GM10266 (cell line): ENCODE measurements around the gene AP2A2.

ENCODE experiments used
- DNase-seq: peaks from one replicate; pipeline ENCODE4 v3.0.0; 2012; ENCODE audit errors: extremely low spot score
- TF ChIP-seq, protein P1 (sequence below): IDR thresholded peaks from 2 replicates; pipeline ENCODE4 v1.5.1; 2012; ENCODE audit warnings: mild to moderate bottlenecking, low read depth; ENCODE audit not compliant: control insufficient read depth, insufficient read depth; ENCODE audit errors: missing control alignments

AP2A2 gene

DNA sequence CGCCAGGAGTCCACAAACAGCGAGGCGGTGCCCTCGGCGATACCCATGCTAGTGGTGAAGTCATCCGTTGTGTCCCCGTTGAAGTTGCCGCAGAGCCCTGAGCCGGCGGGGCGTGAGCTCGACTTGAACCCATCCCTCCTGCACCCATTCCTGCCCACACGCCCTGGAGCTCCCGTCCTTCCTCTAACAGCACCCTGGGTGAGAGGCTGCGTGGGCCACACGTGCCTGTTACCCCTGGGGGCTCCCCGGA lies 102.5 kb downstream of the AP2A2 start:
- no peak for DNase-seq
- TF ChIP-seq, protein P1, sequence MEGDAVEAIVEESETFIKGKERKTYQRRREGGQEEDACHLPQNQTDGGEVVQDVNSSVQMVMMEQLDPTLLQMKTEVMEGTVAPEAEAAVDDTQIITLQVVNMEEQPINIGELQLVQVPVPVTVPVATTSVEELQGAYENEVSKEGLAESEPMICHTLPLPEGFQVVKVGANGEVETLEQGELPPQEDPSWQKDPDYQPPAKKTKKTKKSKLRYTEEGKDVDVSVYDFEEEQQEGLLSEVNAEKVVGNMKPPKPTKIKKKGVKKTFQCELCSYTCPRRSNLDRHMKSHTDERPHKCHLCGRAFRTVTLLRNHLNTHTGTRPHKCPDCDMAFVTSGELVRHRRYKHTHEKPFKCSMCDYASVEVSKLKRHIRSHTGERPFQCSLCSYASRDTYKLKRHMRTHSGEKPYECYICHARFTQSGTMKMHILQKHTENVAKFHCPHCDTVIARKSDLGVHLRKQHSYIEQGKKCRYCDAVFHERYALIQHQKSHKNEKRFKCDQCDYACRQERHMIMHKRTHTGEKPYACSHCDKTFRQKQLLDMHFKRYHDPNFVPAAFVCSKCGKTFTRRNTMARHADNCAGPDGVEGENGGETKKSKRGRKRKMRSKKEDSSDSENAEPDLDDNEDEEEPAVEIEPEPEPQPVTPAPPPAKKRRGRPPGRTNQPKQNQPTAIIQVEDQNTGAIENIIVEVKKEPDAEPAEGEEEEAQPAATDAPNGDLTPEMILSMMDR, result no peak

DNA sequence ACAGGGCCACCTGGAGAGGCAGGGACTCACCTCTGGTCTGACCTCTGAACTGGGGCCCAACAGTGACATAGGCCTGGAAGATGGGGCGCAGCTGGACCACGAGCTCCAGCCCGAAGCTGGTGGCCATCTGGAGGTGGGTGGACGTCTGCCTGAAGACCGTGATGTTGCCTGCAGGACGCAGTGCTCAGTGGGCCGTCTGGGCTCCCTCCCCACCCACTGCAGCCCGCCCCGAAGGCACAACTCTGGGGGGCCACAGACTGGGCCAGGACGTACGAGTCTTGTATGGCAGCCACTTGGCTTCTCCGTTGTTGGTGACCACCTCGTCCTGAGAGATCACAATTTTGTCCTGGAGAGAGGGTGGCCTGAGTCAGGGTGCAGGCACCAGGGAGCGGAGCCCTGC lies 102.9 kb downstream of the AP2A2 start:
- no peak for DNase-seq
- TF ChIP-seq, protein P1, result no peak

DNA sequence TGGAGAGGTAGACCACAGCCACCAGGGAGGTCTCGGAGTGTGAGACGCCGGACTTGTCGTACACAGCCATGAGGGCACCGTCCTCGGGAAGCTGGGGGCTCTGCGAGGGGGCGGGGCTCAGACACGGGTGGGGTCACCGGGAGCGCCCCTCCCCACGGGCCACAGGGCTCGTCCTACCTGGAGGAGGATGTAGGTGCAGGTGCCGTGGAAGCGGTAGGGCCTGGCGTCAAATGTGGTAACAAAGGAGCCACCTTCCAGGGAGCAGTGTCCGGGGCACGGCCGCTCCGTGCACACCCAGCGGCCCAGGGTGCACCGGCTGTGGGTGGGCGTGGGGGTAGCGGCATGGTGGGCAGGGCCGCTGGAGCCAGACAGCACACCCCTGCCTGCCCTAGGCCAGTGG lies 103.4 kb downstream of the AP2A2 start:
- TF ChIP-seq, protein P1, result no peak
- DNase-seq, result no peak

DNA sequence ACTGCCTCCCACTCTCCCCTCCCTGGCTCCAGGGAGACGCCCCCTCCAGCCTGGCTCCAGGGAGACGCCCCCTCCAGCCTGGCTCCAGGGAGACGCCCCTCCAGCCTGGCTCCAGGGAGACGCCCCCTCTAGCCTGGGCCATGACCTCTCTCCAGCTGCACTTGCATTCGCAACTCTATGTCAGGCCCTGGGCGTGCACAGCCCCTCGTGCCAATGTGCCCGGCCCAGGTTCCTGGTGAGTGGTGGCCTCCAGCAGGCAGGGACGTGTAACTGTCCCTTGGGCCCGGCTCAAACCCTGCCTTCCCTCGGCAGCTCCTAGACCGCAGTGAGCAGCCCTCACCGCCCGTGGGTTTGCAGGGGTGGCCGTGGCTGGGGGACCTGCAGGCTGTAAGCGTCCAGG lies 104.0 kb downstream of the AP2A2 start:
- DNase-seq, result no peak
- TF ChIP-seq, protein P1, result no peak

DNA sequence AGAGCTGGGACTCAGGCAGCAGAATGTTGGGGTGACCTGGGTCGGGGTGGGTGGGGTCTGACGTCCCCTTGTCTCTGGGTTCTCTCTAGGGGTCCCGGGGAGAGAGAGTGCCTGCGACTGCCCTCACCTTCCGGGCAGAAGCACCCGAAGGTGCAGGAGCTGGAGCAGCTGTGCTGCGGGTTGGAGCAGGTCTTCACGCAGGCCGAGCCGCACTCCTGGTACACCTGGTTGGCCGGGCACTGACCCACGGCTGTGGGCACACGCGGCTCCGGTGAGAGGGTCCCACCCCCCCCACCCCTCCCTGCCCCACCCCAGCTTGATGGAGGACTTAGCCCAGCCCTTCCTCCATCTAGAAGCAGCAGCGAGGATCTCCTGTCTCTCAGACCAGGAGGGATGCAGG lies 104.4 kb downstream of the AP2A2 start:
- DNase-seq, result no peak
- TF ChIP-seq, protein P1, result no peak

DNA sequence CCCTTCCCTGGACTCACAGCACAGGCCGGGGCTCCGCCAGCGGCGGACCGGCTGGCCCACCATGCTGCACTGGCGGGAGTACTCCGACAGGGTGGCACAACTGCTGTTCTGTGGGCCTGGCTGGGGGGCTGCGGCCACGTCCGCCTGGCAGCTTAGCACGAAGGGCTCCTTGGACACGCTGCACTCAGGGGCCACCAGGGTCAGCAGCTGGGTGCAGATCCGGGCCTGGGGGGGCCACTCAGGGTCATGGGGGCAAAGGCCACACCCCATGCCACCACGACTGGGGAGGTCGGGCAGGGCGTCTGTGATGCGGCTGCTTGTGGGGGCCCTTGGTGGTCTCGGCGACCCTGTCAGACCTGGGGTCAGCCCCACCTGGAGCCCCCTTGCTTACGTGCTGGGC lies 104.9 kb downstream of the AP2A2 start:
- TF ChIP-seq, protein P1, result no peak
- DNase-seq, result no peak

DNA sequence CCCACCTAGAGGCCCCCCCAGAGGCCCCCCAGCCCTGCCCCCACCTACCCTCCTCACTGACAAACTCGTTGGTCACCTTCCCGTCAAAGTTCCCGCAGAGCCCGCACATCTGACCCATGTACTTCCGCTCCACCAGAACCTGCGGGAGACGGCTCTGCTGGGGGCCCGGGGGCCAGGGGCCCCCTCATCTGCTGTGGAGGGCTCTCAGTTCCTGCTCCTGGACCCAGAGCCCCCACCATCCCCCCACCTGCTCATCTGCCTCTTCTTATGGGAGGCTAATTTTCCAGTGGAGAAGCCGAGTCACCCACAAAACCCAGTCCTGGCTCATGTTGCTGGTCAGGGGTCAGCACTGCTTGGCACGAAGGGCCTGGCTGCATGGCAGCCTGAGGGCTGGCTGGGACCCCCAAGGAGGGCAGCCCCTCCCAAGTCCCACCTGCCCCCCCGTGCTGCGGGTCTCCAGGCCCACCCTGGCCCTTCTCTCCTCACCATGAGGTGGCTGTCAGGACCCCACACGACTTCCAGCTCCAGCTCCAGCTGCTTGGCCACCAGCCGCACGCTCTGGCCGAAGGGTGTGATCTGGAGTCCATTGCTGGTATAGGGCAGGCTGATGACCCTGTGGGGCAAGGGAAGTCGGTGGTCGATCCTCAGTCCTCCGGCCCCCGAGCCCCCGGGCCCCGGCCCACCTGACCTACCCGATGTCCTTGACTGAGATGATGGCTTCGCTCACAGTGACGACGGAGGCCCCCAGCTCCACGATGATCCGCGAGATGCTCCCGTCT lies 105.6 kb downstream of the AP2A2 start:
- no peak for DNase-seq

More for the DNA sequence above, 105.6 kb downstream of the AP2A2 start:
- TF ChIP-seq, protein P1, result no peak
